Natural killer cell (primary cell): ENCODE measurements around the gene ITGA1. TPM values are rescaled to one million over a fixed set of nuclear protein-coding genes. Genes with fewer than 3 reads are reported as not detected.
A peak's percentile ranks its signal among the peaks of the same experiment; 100 is the strongest.

Source experiments
- ATAC-seq, 3 donors: fragments of 150-1000 bp in 2 of 3; fragments of 200-7000 bp in 1 of 3; cut with Tn5 transposase; 1 replicate in 1 of 3; 2 replicates in 2 of 3; pipeline ENCODE4 v1.10.0; 2021; ENCODE audit warnings: mild to moderate bottlenecking in 2 of 3, moderate library complexity in 2 of 3
- DNase-seq, 2 donors: peaks; one replicate each; pipeline versions ENCODE4 v3.0.0 to v3.0.0-alpha.2; 2013 to 2021; ENCODE audit warnings: mixed read lengths in 1 of 2
- H3K27ac ChIP-seq: one replicate; pipeline ENCODE4 v1.5.1; 2013; ENCODE audit warnings: mild to moderate bottlenecking, low read length
- H3K27me3 ChIP-seq: one replicate; pipeline ENCODE4 v1.6.1; 2013; ENCODE audit warnings: low read length; ENCODE audit not compliant: control insufficient read depth, insufficient read depth
- H3K36me3 ChIP-seq: one replicate; pipeline ENCODE4 v1.6.1; 2013; ENCODE audit warnings: low read length; ENCODE audit not compliant: control insufficient read depth, insufficient read depth
- H3K4me1 ChIP-seq: one replicate; pipeline ENCODE4 v1.6.1; 2013; ENCODE audit warnings: low read length; ENCODE audit not compliant: control insufficient read depth, insufficient read depth
- H3K4me3 ChIP-seq: one replicate; pipeline ENCODE4 v1.5.1; 2013; ENCODE audit warnings: low read length
- H3K9me3 ChIP-seq: one replicate; pipeline ENCODE4 v1.6.1; 2013; ENCODE audit warnings: low read length; ENCODE audit not compliant: control insufficient read depth, insufficient read depth
- H3K27ac Mint-ChIP-seq, 2 donors: one replicate each; pipeline ENCODE4 v1.8.0; 2022; ENCODE audit warnings: mild to moderate bottlenecking in 2 of 2, mixed read lengths in 2 of 2, moderate library complexity in 1 of 2
- H3K27me3 Mint-ChIP-seq, 2 donors: one replicate each; pipeline ENCODE4 v1.8.0; 2022; ENCODE audit warnings: low read depth in 2 of 2, mixed read lengths in 2 of 2
- H3K36me3 Mint-ChIP-seq: one replicate; pipeline ENCODE4 v1.8.0; 2022; ENCODE audit warnings: mixed read lengths
- H3K4me1 Mint-ChIP-seq, 2 donors: one replicate each; pipeline ENCODE4 v1.8.0; 2022; ENCODE audit warnings: mixed read lengths in 2 of 2
- H3K4me3 Mint-ChIP-seq: one replicate; pipeline ENCODE4 v1.8.0; 2022; ENCODE audit warnings: mild to moderate bottlenecking, moderate library complexity, mixed read lengths
- H3K9me3 Mint-ChIP-seq, 2 donors: one replicate each; pipeline ENCODE4 v1.8.0; 2022; ENCODE audit warnings: mixed read lengths in 2 of 2
- WGBS: methylation state at CpG from one replicate; pipeline ENCODE4 v1.1.7; 2013; ENCODE audit warnings: missing lambda C conversion rate; ENCODE audit not compliant: insufficient coverage; 5-methylcytosine and 5-hydroxymethylcytosine counted together
- intact Hi-C: fragments of 100-400 bp; cut with micrococcal nuclease; formaldehyde crosslinking; loops from one replicate; pipeline ENCODE4 v1.14.2; 2022
- total RNA-seq, 4 donors: library from RNA; stranded (reverse); fragments of 120-200 nt in 1 of 4; gene quantifications; one replicate each; pipeline versions ENCODE4 v1.2.3 to v1.2.4, GENCODE V29; 2013 to 2022
- TF ChIP-seq, protein P1 (sequence below): fragments of 200-600 bp; IDR thresholded peaks from one replicate; pipeline ENCODE4 v1.8.0; 2022; ENCODE audit warnings: antibody characterized with exemption

The ITGA1 gene
- total RNA-seq, 3 donors from 2014 or later (not counting 1 experiment from before 2014, with no cell fraction given): 0.45 to 0.82 (median 0.47) TPM

DNA sequence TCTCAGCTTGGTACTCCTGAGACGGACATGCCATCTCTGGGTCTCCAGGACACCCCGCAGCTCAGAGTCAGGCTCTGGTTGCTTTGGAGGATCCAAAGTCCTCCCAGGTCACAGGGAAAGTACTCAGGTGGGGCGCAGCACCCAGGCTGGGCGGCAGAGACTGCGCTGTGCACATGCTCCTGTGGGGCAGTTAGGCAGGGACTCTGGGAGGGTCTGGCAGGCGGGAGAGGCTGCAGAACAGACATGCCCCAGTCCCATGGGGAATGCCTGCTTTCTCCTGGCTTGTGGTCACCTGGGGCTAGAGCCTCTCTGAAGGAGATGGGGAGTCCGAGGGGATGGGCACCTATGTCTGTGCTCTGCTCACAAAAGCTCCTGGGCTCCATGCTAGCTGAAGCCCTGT is 156.1 kb downstream of the ITGA1 start:
- intact Hi-C loops: no loop called here
- WGBS: 82% methylated on average over 7 of the region's 7 CpGs
- H3K36me3 ChIP-seq: no peaks in the 10 kb centered on the region
- peaks cover 2 to 9% of the 10 kb centered on the region in 2 donors for H3K27me3 Mint-ChIP-seq
- TF ChIP-seq, protein P1, sequence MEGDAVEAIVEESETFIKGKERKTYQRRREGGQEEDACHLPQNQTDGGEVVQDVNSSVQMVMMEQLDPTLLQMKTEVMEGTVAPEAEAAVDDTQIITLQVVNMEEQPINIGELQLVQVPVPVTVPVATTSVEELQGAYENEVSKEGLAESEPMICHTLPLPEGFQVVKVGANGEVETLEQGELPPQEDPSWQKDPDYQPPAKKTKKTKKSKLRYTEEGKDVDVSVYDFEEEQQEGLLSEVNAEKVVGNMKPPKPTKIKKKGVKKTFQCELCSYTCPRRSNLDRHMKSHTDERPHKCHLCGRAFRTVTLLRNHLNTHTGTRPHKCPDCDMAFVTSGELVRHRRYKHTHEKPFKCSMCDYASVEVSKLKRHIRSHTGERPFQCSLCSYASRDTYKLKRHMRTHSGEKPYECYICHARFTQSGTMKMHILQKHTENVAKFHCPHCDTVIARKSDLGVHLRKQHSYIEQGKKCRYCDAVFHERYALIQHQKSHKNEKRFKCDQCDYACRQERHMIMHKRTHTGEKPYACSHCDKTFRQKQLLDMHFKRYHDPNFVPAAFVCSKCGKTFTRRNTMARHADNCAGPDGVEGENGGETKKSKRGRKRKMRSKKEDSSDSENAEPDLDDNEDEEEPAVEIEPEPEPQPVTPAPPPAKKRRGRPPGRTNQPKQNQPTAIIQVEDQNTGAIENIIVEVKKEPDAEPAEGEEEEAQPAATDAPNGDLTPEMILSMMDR: no peak
- no peaks in the 10 kb centered on the region for H3K9me3 ChIP-seq
- no peaks in the 10 kb centered on the region for H3K36me3 Mint-ChIP-seq
- DNase-seq (no peak), ATAC-seq (no peak)
- no peak overlapping the region for H3K4me3 ChIP-seq
- H3K27ac ChIP-seq: no peak overlapping the region
- H3K9me3 Mint-ChIP-seq: no peaks in the 10 kb centered on the region
- H3K27ac Mint-ChIP-seq: no peak overlapping the region
- no peaks in the 10 kb centered on the region for H3K4me1 ChIP-seq
- H3K27me3 ChIP-seq: no peaks in the 10 kb centered on the region
- H3K4me1 Mint-ChIP-seq: peaks cover 7 to 18% of the 10 kb centered on the region in 2 donors
- no peak overlapping the region for H3K4me3 Mint-ChIP-seq

DNA sequence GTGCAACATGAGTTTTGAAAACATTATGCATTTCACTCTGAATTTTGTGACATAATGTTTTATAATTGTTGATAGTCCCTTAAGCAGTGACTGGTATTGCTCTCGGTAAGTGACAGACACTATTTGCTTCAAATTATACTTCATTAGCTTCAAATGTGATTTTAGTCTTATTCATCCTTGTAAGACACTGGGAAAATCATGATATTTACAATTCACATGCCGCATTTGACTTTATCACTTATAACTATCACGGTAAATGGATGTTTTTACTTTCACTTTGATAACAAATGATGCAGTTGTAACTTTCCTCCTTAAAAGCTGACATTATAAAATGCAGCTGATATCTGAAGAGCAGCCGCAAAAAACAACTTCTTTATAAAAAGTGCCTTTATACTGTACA is 157.3 kb downstream of the ITGA1 start:
- Mint-ChIP-seq H3K27me3 (peaks cover 2 to 9% of the 10 kb centered on the region in 2 donors), H3K4me1 (peaks cover 7 to 19% of the 10 kb centered on the region in 2 donors), H3K4me3 (peak overlapping the region; percentile 67), H3K9me3 (no peaks in the 10 kb centered on the region), H3K27ac (peak overlapping the region in 1 of 2 donors; percentile 83), H3K36me3 (no peaks in the 10 kb centered on the region)
- no peaks in the 10 kb centered on the region for H3K27me3 ChIP-seq
- WGBS: 20% methylated on average over 2 of the region's 4 CpGs
- intact Hi-C loops: no loop called here
- no peaks in the 10 kb centered on the region for H3K4me1 ChIP-seq
- H3K36me3 ChIP-seq: no peaks in the 10 kb centered on the region
- no peaks in the 10 kb centered on the region for H3K9me3 ChIP-seq
- peak overlapping the region; percentile 40 for H3K4me3 ChIP-seq
- DNase-seq: no peak
- H3K27ac ChIP-seq: no peak overlapping the region
- no peak for ATAC-seq
- TF ChIP-seq, protein P1: no peak

DNA sequence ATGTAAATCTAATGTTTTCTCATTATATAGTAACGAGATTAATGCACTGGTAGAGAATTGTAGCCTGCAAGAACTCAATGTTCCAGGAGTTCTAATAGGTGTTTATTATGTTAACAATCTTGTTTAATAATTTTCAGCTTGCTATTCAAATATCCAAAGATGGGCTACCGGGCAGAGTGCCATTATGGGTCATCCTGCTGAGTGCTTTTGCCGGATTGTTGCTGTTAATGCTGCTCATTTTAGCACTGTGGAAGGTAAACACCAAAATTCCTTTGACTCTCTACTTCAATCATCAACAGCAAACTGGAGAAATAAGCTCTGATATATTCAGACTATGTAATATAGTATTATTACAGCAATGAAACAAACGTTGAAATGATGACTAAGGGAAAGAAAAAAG is 159.5 kb downstream of the ITGA1 start:
- no peaks in the 10 kb centered on the region for H3K27me3 ChIP-seq
- WGBS: 80% methylated on average over 2 of the region's 4 CpGs

GRCh38 chr5:52947851-52948250 is 160.1 kb downstream of the ITGA1 start:
- Histone ChIP-seq H3K4me3 (no peak overlapping the region), H3K4me1 (no peaks in the 10 kb centered on the region), H3K27ac (no peak overlapping the region), H3K9me3 (no peaks in the 10 kb centered on the region), H3K36me3 (no peaks in the 10 kb centered on the region), H3K27me3 (no peaks in the 10 kb centered on the region)
- Mint-ChIP-seq H3K27me3 (no peaks in the 10 kb centered on the region), H3K4me1 (peaks cover 7 to 19% of the 10 kb centered on the region in 2 donors), H3K9me3 (no peaks in the 10 kb centered on the region), H3K27ac (no peak overlapping the region), H3K4me3 (no peak overlapping the region), H3K36me3 (no peaks in the 10 kb centered on the region)
- no peak for DNase-seq
- ATAC-seq: no peak
- intact Hi-C loops: loop anchor here (1.0 kb wide), 2 partner anchors 148 to 1281 kb away; no protein-coding TSS in a partner anchor
- TF ChIP-seq, protein P1: no peak

More for the DNA sequence above, 159.5 kb downstream of the ITGA1 start:
- Mint-ChIP-seq H3K4me1 (peaks cover 7 to 19% of the 10 kb centered on the region in 2 donors), H3K27me3 (no peaks in the 10 kb centered on the region), H3K4me3 (no peak overlapping the region), H3K36me3 (no peaks in the 10 kb centered on the region), H3K27ac (no peak overlapping the region), H3K9me3 (no peaks in the 10 kb centered on the region)
- DNase-seq (no peak), ATAC-seq (no peak)
- Histone ChIP-seq H3K4me1 (no peaks in the 10 kb centered on the region), H3K27ac (no peak overlapping the region), H3K4me3 (no peak overlapping the region), H3K9me3 (no peaks in the 10 kb centered on the region), H3K36me3 (no peaks in the 10 kb centered on the region)
- intact Hi-C loops: no loop called here
- TF ChIP-seq, protein P1: no peak
